Nephron (organoid): ENCODE results near the gene COQ2.

ENCODE experiments used
- H3K27ac Mint-ChIP-seq, 3 experiments: 2 replicates each; pipeline ENCODE4 v1.8.0; 2020; ENCODE audit warnings: mixed read lengths in 3 of 3, mild to moderate bottlenecking in 2 of 3, moderate library complexity in 1 of 3
- H3K27me3 Mint-ChIP-seq: 2 replicates; pipeline ENCODE4 v1.8.0; 2021; ENCODE audit warnings: low read depth, mild to moderate bottlenecking, moderate library complexity, mixed read lengths
- H3K36me3 Mint-ChIP-seq: 2 replicates; pipeline ENCODE4 v1.8.0; 2020; ENCODE audit warnings: low read depth, mixed read lengths
- H3K4me1 Mint-ChIP-seq: 2 replicates; pipeline ENCODE4 v1.8.0; 2020; ENCODE audit warnings: mixed read lengths
- H3K4me3 Mint-ChIP-seq, 3 experiments: 2 replicates each; pipeline ENCODE4 v1.8.0; 2020; ENCODE audit warnings: mild to moderate bottlenecking in 3 of 3, mixed read lengths in 3 of 3, moderate library complexity in 2 of 3
- H3K9me3 Mint-ChIP-seq: 2 replicates; pipeline ENCODE4 v1.8.0; 2020; ENCODE audit warnings: mixed read lengths
- TF ChIP-seq, protein P1 (sequence below), 3 experiments: fragments of 200-600 bp; sonication (generic); IDR thresholded peaks; one replicate each; pipeline ENCODE4 v1.5.0; 2021; ENCODE audit warnings: antibody characterized with exemption in 3 of 3; ENCODE audit not compliant: unreplicated experiment in 3 of 3

The COQ2 gene

DNA sequence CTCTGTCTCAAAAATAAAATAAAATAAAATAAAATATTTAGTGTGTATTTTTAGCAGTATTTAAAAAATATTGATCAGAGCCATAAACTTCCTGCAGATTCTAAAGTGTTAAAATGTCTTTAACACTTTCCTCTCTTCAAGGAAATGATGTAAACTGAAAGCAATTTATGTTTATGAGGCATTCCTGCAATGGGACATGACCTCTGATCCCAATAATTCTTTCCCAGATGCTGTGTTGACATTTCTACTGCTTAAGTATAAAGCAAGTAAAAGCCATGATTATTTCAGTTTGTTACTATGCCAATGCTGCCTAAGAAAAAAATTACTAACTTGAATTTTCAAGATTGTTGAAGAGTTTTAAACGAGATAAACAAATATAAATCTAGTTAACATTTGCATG lies 29.0 kb downstream of the COQ2 start:
- Mint-ChIP-seq H3K27ac (peak overlapping the region in 1 of 3 experiments; percentile 39), H3K27me3 (no peaks in the 10 kb centered on the region), H3K4me1 (no peaks in the 10 kb centered on the region), H3K9me3 (no peaks in the 10 kb centered on the region), H3K36me3 (peaks cover 9% of the 10 kb centered on the region), H3K4me3 (no peak overlapping the region)
- TF ChIP-seq, protein P1, sequence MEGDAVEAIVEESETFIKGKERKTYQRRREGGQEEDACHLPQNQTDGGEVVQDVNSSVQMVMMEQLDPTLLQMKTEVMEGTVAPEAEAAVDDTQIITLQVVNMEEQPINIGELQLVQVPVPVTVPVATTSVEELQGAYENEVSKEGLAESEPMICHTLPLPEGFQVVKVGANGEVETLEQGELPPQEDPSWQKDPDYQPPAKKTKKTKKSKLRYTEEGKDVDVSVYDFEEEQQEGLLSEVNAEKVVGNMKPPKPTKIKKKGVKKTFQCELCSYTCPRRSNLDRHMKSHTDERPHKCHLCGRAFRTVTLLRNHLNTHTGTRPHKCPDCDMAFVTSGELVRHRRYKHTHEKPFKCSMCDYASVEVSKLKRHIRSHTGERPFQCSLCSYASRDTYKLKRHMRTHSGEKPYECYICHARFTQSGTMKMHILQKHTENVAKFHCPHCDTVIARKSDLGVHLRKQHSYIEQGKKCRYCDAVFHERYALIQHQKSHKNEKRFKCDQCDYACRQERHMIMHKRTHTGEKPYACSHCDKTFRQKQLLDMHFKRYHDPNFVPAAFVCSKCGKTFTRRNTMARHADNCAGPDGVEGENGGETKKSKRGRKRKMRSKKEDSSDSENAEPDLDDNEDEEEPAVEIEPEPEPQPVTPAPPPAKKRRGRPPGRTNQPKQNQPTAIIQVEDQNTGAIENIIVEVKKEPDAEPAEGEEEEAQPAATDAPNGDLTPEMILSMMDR (IDR thresholded peaks at IDR 0.05; ENCODE audit: unreplicated experiment in 3 of 3) = no peak

DNA sequence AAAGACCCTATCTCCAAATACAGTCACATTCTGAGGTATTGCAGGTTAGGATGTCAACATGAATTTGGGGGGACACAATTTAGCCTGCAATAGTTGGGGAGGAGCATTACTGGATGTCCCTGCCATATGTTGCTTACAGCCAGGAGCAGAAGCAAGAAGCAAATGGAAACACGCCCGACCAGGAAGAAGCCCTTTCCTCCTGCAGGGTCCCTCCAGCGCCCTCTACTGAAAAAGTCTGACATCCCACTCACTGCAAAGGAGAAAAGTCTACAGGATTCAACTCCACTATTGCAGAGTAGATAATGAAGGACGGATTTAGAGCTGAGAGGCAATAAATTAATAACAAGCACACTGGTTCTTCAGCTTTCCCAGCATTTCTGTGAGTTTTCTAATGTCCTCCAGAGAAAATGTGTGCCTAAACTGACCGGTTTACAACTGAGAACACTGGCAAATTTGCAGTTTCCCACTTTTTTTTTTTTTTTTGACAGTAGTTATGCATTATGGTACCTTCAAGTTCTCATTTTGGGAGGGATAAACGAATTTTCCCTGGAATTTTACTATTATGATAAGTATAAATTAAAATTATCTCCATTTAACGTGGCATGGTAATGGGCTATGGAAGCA lies 31.7 kb downstream of the COQ2 start:
- no peaks in the 10 kb centered on the region for H3K27me3 Mint-ChIP-seq
- TF ChIP-seq, protein P1 (IDR thresholded peaks at IDR 0.05; ENCODE audit: unreplicated experiment in 3 of 3) = peak in 2 of 3 experiments; percentile 44 to 52
- H3K27ac Mint-ChIP-seq = no peak overlapping the region
- H3K4me1 Mint-ChIP-seq = no peaks in the 10 kb centered on the region
- H3K36me3 Mint-ChIP-seq = peaks cover 5% of the 10 kb centered on the region
- no peaks in the 10 kb centered on the region for H3K9me3 Mint-ChIP-seq
- no peak overlapping the region for H3K4me3 Mint-ChIP-seq

DNA sequence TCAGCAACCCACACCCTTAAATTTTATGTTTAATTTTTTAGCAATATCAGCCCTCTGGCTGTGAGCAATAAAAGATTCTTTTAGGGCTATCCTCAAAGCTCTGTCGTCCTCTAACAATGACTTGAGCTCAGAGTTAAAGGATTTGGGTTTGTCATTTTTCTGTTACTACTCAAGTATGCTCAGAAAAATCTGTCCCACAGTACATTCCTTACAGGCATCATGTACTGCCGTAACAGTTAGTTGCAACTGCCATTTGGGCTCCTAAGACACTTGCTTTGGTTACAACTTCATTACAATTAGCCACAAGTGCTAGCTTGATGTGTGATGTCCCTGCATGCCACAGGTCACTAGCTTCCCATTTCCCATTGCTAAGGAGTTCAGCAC lies 33.2 kb downstream of the COQ2 start:
- no peaks in the 10 kb centered on the region for H3K9me3 Mint-ChIP-seq
- no peaks in the 10 kb centered on the region for H3K27me3 Mint-ChIP-seq
- TF ChIP-seq, protein P1 (IDR thresholded peaks at IDR 0.05; ENCODE audit: unreplicated experiment in 3 of 3) = no peak
- no peak overlapping the region for H3K4me3 Mint-ChIP-seq
- no peak overlapping the region for H3K27ac Mint-ChIP-seq
- no peaks in the 10 kb centered on the region for H3K4me1 Mint-ChIP-seq
- no peaks in the 10 kb centered on the region for H3K36me3 Mint-ChIP-seq

DNA sequence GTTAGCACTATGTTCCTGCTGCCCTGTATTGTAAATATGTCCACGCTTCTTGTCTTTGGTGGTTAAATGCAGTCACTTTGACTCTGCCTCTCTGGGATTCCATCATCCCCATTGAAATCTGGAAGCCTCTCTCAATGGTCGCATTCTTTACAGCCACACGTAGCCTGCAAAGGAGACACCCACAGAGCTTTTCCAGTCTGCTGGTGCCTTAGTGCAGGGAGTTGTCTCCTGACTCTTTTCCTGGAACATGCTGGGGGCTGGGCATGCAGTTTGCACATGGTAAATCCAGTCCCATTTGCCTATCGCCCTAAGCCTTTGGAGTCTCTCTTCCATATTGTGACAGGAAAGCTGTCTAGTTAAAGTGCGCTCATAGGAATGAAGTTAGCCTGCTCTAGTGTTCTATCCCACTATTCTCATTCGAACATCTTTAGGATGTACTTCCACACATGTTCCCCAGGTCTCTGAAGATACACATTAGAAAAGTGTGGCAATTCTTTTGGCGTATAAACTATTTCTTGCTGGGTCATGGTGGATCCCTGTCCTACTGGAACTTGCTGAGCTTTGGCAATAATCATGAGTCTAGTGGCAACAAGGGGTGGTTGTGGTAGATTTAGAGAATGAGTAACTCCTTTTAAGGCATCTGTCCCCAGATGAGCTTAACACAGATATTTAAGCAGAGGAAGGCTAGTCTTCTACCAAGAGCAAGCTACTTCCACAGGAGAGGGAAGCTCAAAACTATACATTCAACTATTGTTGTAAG lies 33.7 kb downstream of the COQ2 start:
- no peak overlapping the region for H3K27ac Mint-ChIP-seq
- no peaks in the 10 kb centered on the region for H3K9me3 Mint-ChIP-seq
- TF ChIP-seq, protein P1 (IDR thresholded peaks at IDR 0.05; ENCODE audit: unreplicated experiment in 3 of 3) = no peak
- no peaks in the 10 kb centered on the region for H3K27me3 Mint-ChIP-seq
- H3K4me1 Mint-ChIP-seq = no peaks in the 10 kb centered on the region
- H3K4me3 Mint-ChIP-seq = no peak overlapping the region
- no peaks in the 10 kb centered on the region for H3K36me3 Mint-ChIP-seq

DNA sequence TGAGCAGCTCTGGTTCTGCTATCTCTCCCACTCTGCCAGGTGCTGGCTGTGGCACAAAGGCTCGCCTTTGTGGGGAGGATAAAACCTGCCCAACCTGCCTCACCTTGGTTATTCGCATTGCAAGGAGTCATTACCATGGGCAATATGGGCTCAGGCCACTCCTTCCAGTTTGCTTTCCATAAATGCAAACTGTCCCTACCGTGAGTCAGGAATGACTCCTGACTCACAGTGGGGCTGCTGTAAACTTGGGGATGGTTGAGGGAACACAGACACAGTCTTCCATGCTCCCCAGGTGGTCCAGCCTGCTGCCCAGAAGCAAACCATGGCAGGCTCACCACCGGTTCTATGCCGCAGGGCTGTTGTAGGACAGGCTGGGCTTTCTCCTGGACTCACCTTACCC lies 36.1 kb downstream of the COQ2 start:
- Mint-ChIP-seq H3K36me3 (no peaks in the 10 kb centered on the region), H3K4me1 (no peaks in the 10 kb centered on the region), H3K27ac (no peak overlapping the region), H3K9me3 (peaks cover 5% of the 10 kb centered on the region), H3K4me3 (no peak overlapping the region), H3K27me3 (no peaks in the 10 kb centered on the region)
- TF ChIP-seq, protein P1 (IDR thresholded peaks at IDR 0.05; ENCODE audit: unreplicated experiment in 3 of 3) = no peak
